Glutamatergic neuron (in vitro differentiated cells): ENCODE data around the gene C2orf69. TPM values are rescaled to one million over a fixed set of nuclear protein-coding genes. Genes with fewer than 3 reads are reported as not detected.

Source experiments
- DNase-seq: peaks from one replicate; pipeline ENCODE4 v3.0.0; 2022
- H3K27ac Mint-ChIP-seq: one replicate; pipeline ENCODE4 v1.8.0; 2020; ENCODE audit warnings: mild to moderate bottlenecking, mixed read lengths, inconsistent platforms; ENCODE audit not compliant: unreplicated experiment
- H3K27me3 Mint-ChIP-seq: one replicate; pipeline ENCODE4 v1.8.0; 2020; ENCODE audit warnings: mild to moderate bottlenecking, moderate library complexity, mixed read lengths, inconsistent platforms; ENCODE audit not compliant: unreplicated experiment
- H3K36me3 Mint-ChIP-seq: one replicate; pipeline ENCODE4 v1.8.0; 2020; ENCODE audit warnings: mild to moderate bottlenecking, mixed read lengths, inconsistent platforms; ENCODE audit not compliant: unreplicated experiment
- H3K4me1 Mint-ChIP-seq: one replicate; pipeline ENCODE4 v1.8.0; 2020; ENCODE audit warnings: mild to moderate bottlenecking, low read depth, mixed read lengths, inconsistent platforms; ENCODE audit not compliant: unreplicated experiment
- H3K4me3 Mint-ChIP-seq: one replicate; pipeline ENCODE4 v1.8.0; 2020; ENCODE audit warnings: mild to moderate bottlenecking, mixed read lengths, inconsistent platforms; ENCODE audit not compliant: unreplicated experiment
- H3K9me3 Mint-ChIP-seq: one replicate; pipeline ENCODE4 v1.8.0; 2020; ENCODE audit warnings: mild to moderate bottlenecking, moderate library complexity, mixed read lengths, inconsistent platforms; ENCODE audit not compliant: unreplicated experiment
- CTCF ChIP-seq: fragments of 200-600 bp; sonication (generic); IDR thresholded peaks from one replicate; pipeline ENCODE4 v1.5.0; 2021; ENCODE audit not compliant: partially characterized antibody, unreplicated experiment
- total RNA-seq: library from RNA; stranded (reverse); fragmentation: NEBNext Ultra II Directional; extraction: Animal tissue kit (Norgen Biotek cat#: 25700); gene quantifications from one replicate; pipeline ENCODE4 v1.2.1, GENCODE V29; 2021; ENCODE audit not compliant: unreplicated experiment

The C2orf69 gene
- total RNA-seq, 1 donor from 2014 or later, result 27.3 TPM

GRCh38 chr2:199869653-199870052 is 41.4 kb upstream of the C2orf69 start:
- Mint-ChIP-seq H3K4me1 (no peaks in the 10 kb centered on the region), H3K4me3 (no peak overlapping the region), H3K27me3 (no peaks in the 10 kb centered on the region), H3K27ac (no peak overlapping the region), H3K36me3 (peaks cover 9% of the 10 kb centered on the region), H3K9me3 (no peaks in the 10 kb centered on the region)
- TF ChIP-seq CTCF, result no peak
- no peak for DNase-seq

GRCh38 chr2:199870581-199870980 is 40.5 kb upstream of the C2orf69 start:
- TF ChIP-seq CTCF, result no peak
- no peak overlapping the region for H3K27ac Mint-ChIP-seq
- no peaks in the 10 kb centered on the region for H3K27me3 Mint-ChIP-seq
- no peak for DNase-seq
- H3K4me3 Mint-ChIP-seq, result no peak overlapping the region
- no peaks in the 10 kb centered on the region for H3K9me3 Mint-ChIP-seq
- no peaks in the 10 kb centered on the region for H3K4me1 Mint-ChIP-seq
- H3K36me3 Mint-ChIP-seq, result peaks cover 9% of the 10 kb centered on the region

GRCh38 chr2:199874209-199874608 is 36.9 kb upstream of the C2orf69 start:
- no peaks in the 10 kb centered on the region for H3K27me3 Mint-ChIP-seq
- no peak for DNase-seq
- H3K27ac Mint-ChIP-seq, result no peak overlapping the region
- peaks cover 9% of the 10 kb centered on the region for H3K36me3 Mint-ChIP-seq
- TF ChIP-seq CTCF, result no peak
- H3K4me3 Mint-ChIP-seq, result no peak overlapping the region
- peaks cover 2% of the 10 kb centered on the region for H3K4me1 Mint-ChIP-seq
- no peaks in the 10 kb centered on the region for H3K9me3 Mint-ChIP-seq

GRCh38 chr2:199875400-199875799 is 35.7 kb upstream of the C2orf69 start:
- H3K4me1 Mint-ChIP-seq, result peaks cover 2% of the 10 kb centered on the region
- H3K36me3 Mint-ChIP-seq, result peaks cover 9% of the 10 kb centered on the region
- no peak for DNase-seq
- TF ChIP-seq CTCF, result no peak
- H3K27me3 Mint-ChIP-seq, result no peaks in the 10 kb centered on the region
- H3K27ac Mint-ChIP-seq, result no peak overlapping the region
- no peak overlapping the region for H3K4me3 Mint-ChIP-seq
- no peaks in the 10 kb centered on the region for H3K9me3 Mint-ChIP-seq

- Mint-ChIP-seq H3K4me1 (peaks cover 1% of the 10 kb centered on the region), H3K36me3 (no peaks in the 10 kb centered on the region), H3K27ac (no peak overlapping the region), H3K9me3 (no peaks in the 10 kb centered on the region), H3K4me3 (no peak overlapping the region), H3K27me3 (no peaks in the 10 kb centered on the region)
- TF ChIP-seq CTCF, result no peak
- no peak for DNase-seq
These were observed 28.4 kb upstream of the C2orf69 start for GRCh38 chr2:199882667-199883066.
